ENCODE results near the gene ME2. TPM values are rescaled to one million over a fixed set of nuclear protein-coding genes. Genes with fewer than 3 reads are reported as not detected.
"Not testable (repeated sequence)": the region's sequence is repeated elsewhere in the genome, so short reads cannot be mapped to it uniquely, and the experiment has no call there.

The ME2 gene
- total RNA-seq, 4 donors from 2014 or later, result 46.1 to 62.8 (median 55.0) TPM

- 72% methylated on average over 2 of the region's 2 CpGs for WGBS
- DNase-seq (ENCODE audit: extremely low spot score), result no peak
- Histone ChIP-seq H3K27ac (replicated peaks in 1 of 4) (no peak overlapping the region), H3K36me3 (no peaks in the 10 kb centered on the region), H3K4me3 (no peak overlapping the region), H3K27me3 (no peaks in the 10 kb centered on the region), H3K4me1 (no peaks in the 10 kb centered on the region), H3K9me3 (no peaks in the 10 kb centered on the region)
- TF ChIP-seq CTCF (IDR thresholded peaks at IDR 0.05) (no peak), EP300 (IDR thresholded peaks at IDR 0.05) (no peak), POLR2AphosphoS5 (IDR thresholded peaks at IDR 0.05) (no peak), POLR2A (IDR thresholded peaks at IDR 0.05; ENCODE audit: low read depth) (no peak)
- intact Hi-C loops (cut with DNase I), result no loop called here
Observed at GRCh38 chr18:50994031-50994430, 115.1 kb downstream of the ME2 start.

- H3K4me3 ChIP-seq; H3K27me3 ChIP-seq; H3K9me3 ChIP-seq; H3K36me3 ChIP-seq; H3K27ac ChIP-seq (replicated peaks in 1 of 4); H3K4me1 ChIP-seq; intact Hi-C loops (cut with DNase I); DNase-seq (ENCODE audit: extremely low spot score): not testable (repeated sequence)
- WGBS, result 100% methylated on average over 2 of the region's 2 CpGs
Observed at GRCh38 chr18:51003174-51003573, 124.3 kb downstream of the ME2 start.

Small RNA genes within 50 kb of the gene (small RNA-seq; reads per million reads assigned to genes)
- gene RF00019, result 0 reads per million in 3 donors

Other genes with a start within 250 kb of the ME2 start
- gene MRO, start 59.1 kb upstream of the ME2 start, total RNA-seq, result 1 to 10 TPM in 1 of 4 donors, under 1 TPM in 3; 0.52 to 1.4 (median 0.83) TPM
- gene ELAC1, start 88.9 kb downstream of the ME2 start, total RNA-seq, result 1 to 10 TPM; 3.7 to 7.9 (median 4.0) TPM
- 100 to 1,000 TPM; 113 to 168 (median 130) TPM for gene SMAD4, start 151.1 kb downstream of the ME2 start, total RNA-seq